ENCODE measurements around the gene MYL6.
"Not testable (repeated sequence)": the region's sequence is repeated elsewhere in the genome, so short reads cannot be mapped to it uniquely, and the experiment has no call there.

Gene MYL6

DNA sequence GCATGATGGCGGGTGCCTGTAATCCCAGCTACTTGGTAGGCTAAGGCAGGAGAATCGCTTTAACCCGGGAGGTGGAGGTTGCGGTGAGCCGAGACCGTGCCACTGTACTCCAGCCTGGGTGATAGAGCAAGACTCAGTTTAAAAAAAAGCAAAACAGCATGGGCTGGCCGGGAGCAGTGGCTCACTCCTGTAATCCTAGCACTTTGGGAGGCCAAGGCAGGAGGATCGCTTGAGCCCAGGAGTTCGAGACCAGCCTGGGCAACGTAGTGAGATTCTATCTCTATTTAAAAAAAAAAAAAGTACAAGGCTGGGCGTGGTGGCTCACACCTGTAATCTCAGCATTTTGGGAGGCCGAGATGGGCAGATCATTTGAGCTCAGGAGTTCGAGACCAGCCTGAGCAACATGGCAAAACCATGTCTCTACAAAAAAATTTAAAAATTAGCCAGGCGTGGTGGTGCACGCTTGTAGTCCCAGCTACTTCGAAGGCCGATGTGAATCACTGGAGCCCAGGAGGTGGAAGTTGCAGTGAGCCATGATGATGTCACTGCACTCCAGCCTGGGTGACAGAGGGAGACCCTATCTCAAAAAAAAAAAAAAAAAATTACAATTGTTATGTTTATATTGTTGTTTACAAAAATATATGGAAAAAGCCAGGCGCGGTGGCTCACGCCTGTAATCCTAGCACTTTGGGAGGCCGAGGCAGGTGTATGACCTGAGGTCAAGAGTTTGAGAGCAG is 1.5 kb upstream of the MYL6 start:
- not testable (repeated sequence) for DNase-seq (ENCODE audit: low read depth in 1 of 2, low spot score in 1 of 2)

- DNase-seq (ENCODE audit: low read depth in 1 of 2, low spot score in 1 of 2): peak; percentile 25 to 26
Measured at GRCh38 chr12:56157201-56158028, 744 bp upstream of the MYL6 start.

- DNase-seq (ENCODE audit: low read depth in 1 of 2, low spot score in 1 of 2): no peak
Measured at GRCh38 chr12:56158926-56159461, 835 bp downstream of the MYL6 start.

DNA sequence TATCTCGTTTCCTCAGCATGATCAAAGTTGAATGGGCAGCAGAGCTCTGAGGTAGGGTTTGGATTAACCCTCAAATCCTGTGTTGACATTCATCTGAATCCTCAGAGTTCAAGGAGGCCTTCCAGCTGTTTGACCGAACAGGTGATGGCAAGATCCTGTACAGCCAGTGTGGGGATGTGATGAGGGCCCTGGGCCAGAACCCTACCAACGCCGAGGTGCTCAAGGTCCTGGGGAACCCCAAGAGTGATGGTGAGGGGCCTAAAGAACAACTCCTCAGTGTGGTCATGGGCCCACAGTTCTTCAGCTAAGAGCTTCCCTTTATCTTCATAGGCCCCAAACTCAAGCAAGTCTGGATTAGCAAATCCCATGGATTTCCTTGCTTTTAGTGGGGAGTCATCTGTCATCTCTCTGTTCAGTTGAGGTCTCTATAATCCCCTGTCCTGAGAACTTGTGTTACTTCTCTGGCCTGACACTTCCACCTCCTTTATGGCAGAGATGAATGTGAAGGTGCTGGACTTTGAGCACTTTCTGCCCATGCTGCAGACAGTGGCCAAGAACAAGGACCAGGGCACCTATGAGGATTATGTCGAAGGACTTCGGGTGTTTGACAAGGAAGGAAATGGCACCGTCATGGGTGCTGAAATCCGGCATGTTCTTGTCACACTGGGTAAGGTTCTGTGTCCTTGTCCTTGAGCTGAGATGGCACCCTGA is 1.5 kb downstream of the MYL6 start:
- no peak for DNase-seq (ENCODE audit: low read depth in 1 of 2, low spot score in 1 of 2)

GRCh38 chr12:56160193-56160763 is 2.1 kb downstream of the MYL6 start:
- DNase-seq (ENCODE audit: low read depth in 1 of 2, low spot score in 1 of 2): peak; percentile 36 to 39

- no peak for DNase-seq (ENCODE audit: low read depth in 1 of 2, low spot score in 1 of 2)
Measured at GRCh38 chr12:56160894-56161689, 2.9 kb downstream of the MYL6 start.

DNA sequence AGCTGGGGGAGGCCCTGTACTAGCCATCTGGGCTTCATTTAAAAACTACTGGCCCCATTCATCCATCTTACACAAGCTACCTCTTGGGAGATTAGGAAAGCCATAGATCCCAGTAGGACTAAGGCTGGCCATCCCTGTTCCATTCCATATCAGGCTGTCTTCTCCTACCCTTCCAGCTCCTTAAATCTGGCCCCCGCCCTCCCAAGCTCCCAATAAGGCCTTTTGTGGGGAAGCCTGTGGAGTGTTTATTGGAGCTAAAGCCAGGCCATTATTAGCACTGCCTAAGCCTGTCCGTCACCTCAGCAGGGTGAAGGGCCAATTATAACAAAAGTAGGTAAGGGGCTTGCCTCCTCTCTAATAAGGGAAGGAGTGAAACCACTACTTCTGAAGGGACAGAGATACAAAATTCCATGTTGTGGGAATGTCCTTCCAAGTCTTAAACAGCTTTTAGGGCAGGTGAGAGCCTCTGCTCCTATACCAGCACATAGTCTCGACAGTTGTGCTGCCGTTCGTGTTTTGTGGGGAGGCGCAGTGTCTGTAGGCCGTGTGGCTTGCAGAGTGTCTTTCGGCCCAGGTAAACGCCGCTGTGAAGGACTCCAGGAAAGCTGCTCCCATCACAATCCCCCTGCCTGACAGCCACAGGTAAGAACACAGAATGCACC is 3.7 kb downstream of the MYL6 start:
- DNase-seq (ENCODE audit: low read depth in 1 of 2, low spot score in 1 of 2): no peak

DNA sequence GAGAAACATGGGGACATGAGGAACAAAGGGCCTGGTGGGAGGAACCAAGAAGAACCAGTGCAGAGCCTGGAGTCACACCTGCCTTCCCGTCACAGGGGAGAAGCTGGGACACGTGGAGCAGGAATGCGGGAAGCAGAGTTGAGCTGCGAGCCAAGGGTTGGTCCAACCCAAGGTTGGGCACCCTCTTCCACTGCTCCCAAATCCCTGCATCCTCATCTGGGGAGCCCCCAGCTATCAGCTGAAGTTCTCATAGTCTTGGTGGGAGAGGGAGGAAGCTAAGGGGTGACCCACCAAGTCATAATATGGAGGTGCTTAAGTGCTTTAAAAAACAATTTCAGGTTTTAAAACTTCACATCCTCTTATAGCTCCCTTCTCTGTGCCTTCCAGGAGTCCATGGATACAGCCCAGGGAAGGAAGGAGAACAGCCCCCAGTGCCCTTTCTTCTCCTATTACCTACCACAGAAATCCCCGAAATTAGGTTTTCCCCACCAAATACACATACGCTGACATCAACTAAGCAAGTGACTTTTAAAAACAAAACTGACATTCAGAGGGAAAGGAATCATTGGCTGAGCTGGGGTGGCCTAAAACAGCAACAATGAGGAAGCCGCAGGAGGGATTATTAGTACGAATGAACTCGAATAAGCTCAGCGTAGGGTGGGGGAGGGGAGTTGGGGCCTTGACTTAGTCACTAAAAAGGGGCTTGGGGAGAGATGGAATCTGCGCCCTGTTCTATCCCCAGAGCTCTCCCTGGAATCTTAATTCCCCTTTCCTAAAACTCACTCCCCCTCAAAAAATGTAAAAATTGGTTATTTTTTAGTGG is 4.5 kb downstream of the MYL6 start:
- DNase-seq (ENCODE audit: low read depth in 1 of 2, low spot score in 1 of 2): no peak

DNA sequence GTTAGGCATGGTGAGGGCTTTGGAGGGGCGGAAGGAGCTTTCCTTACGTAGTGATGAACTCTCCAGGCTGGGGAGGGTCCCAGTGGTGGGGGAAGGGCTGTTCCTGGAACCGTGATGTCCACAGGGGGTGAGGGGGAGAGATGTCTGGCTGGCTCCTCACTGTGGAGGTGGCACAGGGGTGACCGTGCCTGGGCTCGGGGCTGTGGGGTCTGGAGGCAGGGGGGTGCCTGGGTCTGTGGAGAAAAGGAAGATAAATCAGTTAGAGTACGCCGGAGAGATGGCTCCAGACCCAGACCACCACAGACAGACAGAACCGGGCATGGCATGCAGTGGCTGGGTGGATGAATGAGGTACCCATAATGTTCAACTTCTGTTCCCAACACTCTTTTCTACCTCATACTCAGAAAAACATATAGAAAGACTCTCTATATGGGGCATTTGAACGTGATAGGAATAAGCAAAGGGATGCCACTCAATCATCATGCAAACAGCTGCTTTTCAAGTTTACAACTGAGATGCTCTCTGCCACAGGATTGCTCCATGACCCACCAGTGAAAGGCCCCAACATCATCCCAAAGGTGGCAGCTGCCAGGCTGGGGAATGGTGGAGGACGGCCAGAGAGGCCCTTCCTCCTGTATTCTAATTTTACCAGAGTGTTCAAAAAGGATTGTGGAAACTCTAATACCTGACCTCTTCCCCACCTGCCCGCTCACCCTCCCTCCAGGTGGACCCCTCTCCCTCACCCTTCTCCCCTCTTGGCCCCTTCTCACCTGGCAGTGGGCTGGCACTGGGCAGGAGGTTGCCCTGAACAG is 5.6 kb downstream of the MYL6 start:
- no peak for DNase-seq (ENCODE audit: low read depth in 1 of 2, low spot score in 1 of 2)

- DNase-seq (ENCODE audit: low read depth in 1 of 2, low spot score in 1 of 2): no peak
Measured at GRCh38 chr12:56164345-56164729, 6.2 kb downstream of the MYL6 start.

- DNase-seq (ENCODE audit: low read depth in 1 of 2, low spot score in 1 of 2): no peak
Measured at GRCh38 chr12:56165369-56165768, 7.2 kb downstream of the MYL6 start.

- DNase-seq (ENCODE audit: low read depth in 1 of 2, low spot score in 1 of 2): no peak
Measured at GRCh38 chr12:56169229-56169759, 11.1 kb downstream of the MYL6 start.

- DNase-seq (ENCODE audit: low read depth in 1 of 2, low spot score in 1 of 2): no peak
Measured at GRCh38 chr12:56172839-56173238, 14.7 kb downstream of the MYL6 start.

DNA sequence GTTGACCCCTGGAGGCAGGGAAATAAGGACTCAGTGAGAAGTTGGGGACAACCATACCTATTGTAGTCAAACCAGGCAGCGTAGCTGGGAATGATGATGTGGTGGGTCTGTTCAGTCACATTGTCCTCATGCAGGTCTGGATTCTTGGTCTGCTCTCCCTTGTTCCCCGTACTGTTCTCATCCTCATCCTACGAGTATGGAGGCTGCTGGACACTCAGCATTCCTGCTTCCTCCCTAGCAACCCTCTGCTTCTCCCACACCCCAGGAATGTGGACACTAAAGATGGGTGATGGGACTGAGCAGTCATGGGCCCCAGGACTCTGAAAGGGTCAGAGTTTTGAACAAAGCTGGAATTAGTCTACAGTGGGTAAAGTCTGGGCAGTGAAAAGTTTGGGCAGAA is 20.2 kb downstream of the MYL6 start:
- no peak for DNase-seq (ENCODE audit: low read depth in 1 of 2, low spot score in 1 of 2)

DNA sequence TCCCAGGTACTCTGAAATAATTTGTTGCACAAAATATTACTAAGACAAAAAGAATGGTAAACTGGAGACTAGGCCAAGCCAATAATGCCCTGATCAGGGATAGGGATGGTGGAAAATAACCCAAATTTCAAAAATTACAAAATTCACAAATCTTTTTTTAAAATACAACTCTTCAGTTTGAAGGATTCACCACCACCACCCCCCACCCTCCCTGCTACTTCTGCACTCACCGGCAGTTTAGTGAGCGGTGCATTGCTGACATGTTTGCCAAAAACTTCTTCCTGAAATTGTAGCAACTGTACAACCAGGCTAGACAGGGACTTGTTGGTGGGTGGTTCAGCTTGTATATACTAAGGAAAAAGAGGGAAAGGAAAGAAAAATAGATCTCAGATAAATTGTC is 28.8 kb downstream of the MYL6 start:
- DNase-seq (ENCODE audit: low read depth in 1 of 2, low spot score in 1 of 2): no peak

DNA sequence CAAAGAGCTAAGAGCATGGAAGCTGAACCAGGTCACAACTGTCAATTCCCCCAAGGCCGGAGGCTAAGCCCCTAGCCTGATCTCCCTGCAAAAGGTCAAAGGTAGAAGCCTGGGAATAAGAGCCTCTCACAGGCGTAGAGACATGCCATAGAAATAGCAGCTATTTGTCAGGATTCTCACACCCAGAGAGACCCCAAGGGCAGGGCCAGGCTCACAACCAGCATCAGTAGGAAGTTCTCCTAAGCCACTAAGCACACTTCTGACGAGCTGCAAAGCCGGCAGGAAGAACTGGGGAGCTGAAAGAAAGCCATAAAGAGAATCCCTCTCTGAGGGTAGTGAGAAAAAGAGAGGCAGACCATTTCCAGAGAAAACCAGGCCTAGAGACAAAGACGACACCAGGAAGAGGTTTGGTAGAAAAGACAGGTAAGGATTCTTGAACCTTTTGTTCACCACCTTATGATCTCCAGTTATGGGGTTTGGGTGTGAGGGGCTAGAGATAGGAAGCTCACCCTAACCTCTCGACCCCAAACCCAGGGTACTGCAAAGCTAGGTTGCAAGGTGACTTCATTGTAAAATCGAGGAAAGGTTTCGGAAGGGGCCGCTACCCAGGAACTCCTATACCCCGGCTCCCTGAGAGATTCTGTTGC is 30.1 kb downstream of the MYL6 start:
- DNase-seq (ENCODE audit: low read depth in 1 of 2, low spot score in 1 of 2): no peak

- no peak for DNase-seq (ENCODE audit: low read depth in 1 of 2, low spot score in 1 of 2)
Measured at GRCh38 chr12:56188778-56189098, 30.6 kb downstream of the MYL6 start.

All from stimulated activated CD4-positive, alpha-beta T cell treated with anti-CD3 and anti-CD28 coated beads, Interleukin-15, amount 100 ng/mL, for 1 hour (primary cell).